Measurements from ENCODE around the gene ATAD3B.
"Not testable (repeated sequence)": the region's sequence is repeated elsewhere in the genome, so short reads cannot be mapped to it uniquely, and the experiment has no call there.

ATAD3B gene

GRCh38 chr1:1426496-1427105, 45.0 kb upstream of the ATAD3B start:
- Histone ChIP-seq H3K4me3 (ENCODE audit: low read length) (no peak overlapping the region), H3K9ac (ENCODE audit: low read length) (no peak overlapping the region)

DNA sequence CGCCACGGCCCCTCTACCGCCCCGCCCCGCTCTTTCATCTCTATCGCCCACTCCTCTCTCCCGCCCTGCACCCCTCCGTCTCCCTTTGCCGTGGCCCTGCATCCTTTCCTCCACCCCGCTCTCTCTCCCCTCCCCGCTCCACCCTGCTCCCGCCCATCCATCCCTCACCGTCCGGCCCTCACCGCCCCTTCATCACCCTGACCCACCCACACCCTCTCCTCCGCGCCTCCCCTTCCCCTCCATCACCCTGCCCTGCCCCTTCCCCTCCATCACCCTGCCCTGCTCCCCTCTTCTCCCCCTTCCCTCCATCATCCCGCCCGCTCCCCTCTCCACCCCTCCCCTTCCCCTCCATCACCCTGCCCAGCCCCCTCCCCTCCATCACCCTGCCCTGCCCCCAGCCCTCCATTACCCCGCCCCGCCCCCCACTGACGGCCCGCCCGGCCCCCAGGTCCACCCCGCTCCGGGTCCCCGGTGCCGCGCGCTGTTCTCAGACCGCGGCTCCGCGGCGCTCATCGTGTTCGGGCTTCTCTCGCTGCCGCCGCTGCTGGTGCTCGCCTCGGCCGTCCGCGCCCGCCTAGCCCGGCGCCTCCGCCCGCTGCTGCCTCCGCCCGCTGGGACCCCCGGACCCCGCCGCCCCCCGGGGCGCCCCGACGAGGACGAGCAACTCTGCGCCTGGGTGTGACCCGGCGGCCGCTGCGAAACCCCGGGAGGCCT, 44.3 kb upstream of the ATAD3B start:
- Histone ChIP-seq H3K4me2 (ENCODE audit: low read length) (no peak overlapping the region), H3K9ac (ENCODE audit: low read length) (no peak overlapping the region), H3K27ac (ENCODE audit: low read length) (no peak overlapping the region), H3K9me3 (ENCODE audit: insufficient read depth, low read length) (no peaks in the 10 kb centered on the region), H3K27me3 (ENCODE audit: low read depth, low read length) (no peaks in the 10 kb centered on the region), H3K36me3 (replicated peaks; ENCODE audit: low read depth, low read length) (no peaks in the 10 kb centered on the region), H3K4me1 (ENCODE audit: low read length) (peaks cover 3% of the 10 kb centered on the region; the same call in 1 of the 2 replicates), H3K4me3 (ENCODE audit: low read length) (no peak overlapping the region), H4K20me1 (ENCODE audit: insufficient read depth, low read length) (no peaks in the 10 kb centered on the region), H2AFZ (ENCODE audit: low read depth, low read length) (no peak overlapping the region), H3K79me2 (ENCODE audit: low read length) (no peaks in the 10 kb centered on the region)
- no peak for TF ChIP-seq EZH2phosphoT487 (IDR thresholded peaks at IDR 0.05; ENCODE audit: low read depth)
- TF ChIP-seq CTCF (IDR thresholded peaks at IDR 0.05; ENCODE audit: low read depth, low read length), result no peak

More at GRCh38 chr1:1426496-1427105, 45.0 kb upstream of the ATAD3B start:
- Histone ChIP-seq H3K36me3 (replicated peaks; ENCODE audit: low read depth, low read length) (no peaks in the 10 kb centered on the region), H3K4me1 (ENCODE audit: low read length) (peaks cover 6% of the 10 kb centered on the region; the same call in 1 of the 2 replicates), H2AFZ (ENCODE audit: low read depth, low read length) (no peak overlapping the region), H3K4me2 (ENCODE audit: low read length) (no peak overlapping the region), H4K20me1 (ENCODE audit: insufficient read depth, low read length) (no peaks in the 10 kb centered on the region), H3K27ac (ENCODE audit: low read length) (no peak overlapping the region), H3K79me2 (ENCODE audit: low read length) (no peaks in the 10 kb centered on the region), H3K9me3 (ENCODE audit: insufficient read depth, low read length) (no peaks in the 10 kb centered on the region), H3K27me3 (ENCODE audit: low read depth, low read length) (no peaks in the 10 kb centered on the region)
- TF ChIP-seq EZH2phosphoT487 (IDR thresholded peaks at IDR 0.05; ENCODE audit: low read depth), result no peak
- TF ChIP-seq CTCF (IDR thresholded peaks at IDR 0.05; ENCODE audit: low read depth, low read length), result no peak

- H3K27ac ChIP-seq (ENCODE audit: low read length), result no peak overlapping the region
- no peaks in the 10 kb centered on the region for H3K4me1 ChIP-seq (ENCODE audit: low read length)
- no peak overlapping the region for H2AFZ ChIP-seq (ENCODE audit: low read depth, low read length)
- H3K4me3 ChIP-seq (ENCODE audit: low read length), result no peak overlapping the region
- H3K79me2 ChIP-seq (ENCODE audit: low read length), result no peaks in the 10 kb centered on the region
- TF ChIP-seq EZH2phosphoT487 (IDR thresholded peaks at IDR 0.05; ENCODE audit: low read depth), result no peak
- no peak for TF ChIP-seq CTCF (IDR thresholded peaks at IDR 0.05; ENCODE audit: low read depth, low read length)
- H3K9ac ChIP-seq (ENCODE audit: low read length), result no peak overlapping the region
- H4K20me1 ChIP-seq (ENCODE audit: insufficient read depth, low read length), result no peaks in the 10 kb centered on the region
- H3K9me3 ChIP-seq (ENCODE audit: insufficient read depth, low read length), result no peaks in the 10 kb centered on the region
- no peaks in the 10 kb centered on the region for H3K27me3 ChIP-seq (ENCODE audit: low read depth, low read length)
- H3K36me3 ChIP-seq (replicated peaks; ENCODE audit: low read depth, low read length), result no peaks in the 10 kb centered on the region
- no peak overlapping the region for H3K4me2 ChIP-seq (ENCODE audit: low read length)
Observed at GRCh38 chr1:1427820-1428148, 43.8 kb upstream of the ATAD3B start.

DNA sequence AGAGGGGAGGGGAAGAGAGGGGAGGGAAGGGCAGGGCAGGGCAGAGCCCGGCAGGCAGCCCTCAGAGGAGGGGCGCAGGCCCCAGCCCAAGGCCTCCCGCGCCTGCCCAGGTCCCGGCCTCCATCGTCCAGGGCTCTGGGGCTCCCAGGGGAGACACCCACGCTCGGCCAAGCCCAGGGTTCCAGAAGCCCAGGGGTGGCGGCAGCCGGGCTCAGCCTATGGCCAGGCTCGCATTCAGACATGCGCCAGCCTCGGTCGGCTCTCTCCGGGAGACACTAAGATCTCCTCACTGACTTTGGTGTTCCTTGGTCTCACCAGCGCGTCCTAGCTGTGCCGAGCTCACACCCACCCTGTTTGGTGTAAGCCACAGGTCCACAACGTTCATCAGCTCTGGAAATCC, 43.4 kb upstream of the ATAD3B start:
- Histone ChIP-seq H3K9me3 (ENCODE audit: insufficient read depth, low read length) (no peaks in the 10 kb centered on the region), H4K20me1 (ENCODE audit: insufficient read depth, low read length) (no peaks in the 10 kb centered on the region), H3K36me3 (replicated peaks; ENCODE audit: low read depth, low read length) (no peaks in the 10 kb centered on the region), H3K4me1 (ENCODE audit: low read length) (no peaks in the 10 kb centered on the region), H3K79me2 (ENCODE audit: low read length) (no peaks in the 10 kb centered on the region), H3K27ac (ENCODE audit: low read length) (no peak overlapping the region), H3K9ac (ENCODE audit: low read length) (no peak overlapping the region), H2AFZ (ENCODE audit: low read depth, low read length) (no peak overlapping the region), H3K4me3 (ENCODE audit: low read length) (no peak overlapping the region), H3K27me3 (ENCODE audit: low read depth, low read length) (no peaks in the 10 kb centered on the region), H3K4me2 (ENCODE audit: low read length) (no peak overlapping the region)
- TF ChIP-seq EZH2phosphoT487 (IDR thresholded peaks at IDR 0.05; ENCODE audit: low read depth) (no peak), CTCF (IDR thresholded peaks at IDR 0.05; ENCODE audit: low read depth, low read length) (no peak)

GRCh38 chr1:1428967-1429366, 42.6 kb upstream of the ATAD3B start:
- not testable (repeated sequence) for H3K79me2 ChIP-seq (ENCODE audit: low read length); H3K27me3 ChIP-seq (ENCODE audit: low read depth, low read length); H3K4me2 ChIP-seq (ENCODE audit: low read length); H4K20me1 ChIP-seq (ENCODE audit: insufficient read depth, low read length); H3K9ac ChIP-seq (ENCODE audit: low read length); H3K9me3 ChIP-seq (ENCODE audit: insufficient read depth, low read length); H3K4me3 ChIP-seq (ENCODE audit: low read length); H3K36me3 ChIP-seq (replicated peaks; ENCODE audit: low read depth, low read length); H2AFZ ChIP-seq (ENCODE audit: low read depth, low read length); H3K27ac ChIP-seq (ENCODE audit: low read length); H3K4me1 ChIP-seq (ENCODE audit: low read length)
